Thymus (tissue), 11 donors: ENCODE results near the gene SLC35F3. TPM values are rescaled to one million over a fixed set of nuclear protein-coding genes. Genes with fewer than 3 reads are reported as not detected.
"Not testable (repeated sequence)": the region's sequence is repeated elsewhere in the genome, so short reads cannot be mapped to it uniquely, and the experiment has no call there.

Source experiments
- DNase-seq, 9 donors: peaks; one replicate each; pipeline ENCODE4 v3.0.0-alpha.2; 2013; ENCODE audit warnings: low spot score in 9 of 9, low read depth in 6 of 9, missing footprints in 1 of 9
- H3K27ac ChIP-seq, 2 donors: one replicate each; pipeline ENCODE4 v1.5.1; 2013; ENCODE audit warnings: control low read depth in 1 of 2, low read depth in 1 of 2, low read length in 1 of 2, mild to moderate bottlenecking in 1 of 2, moderate library complexity in 1 of 2
- H3K27me3 ChIP-seq, 2 donors: one replicate each; pipeline ENCODE4 v1.5.1; 2013; ENCODE audit warnings: low read length in 1 of 2; ENCODE audit not compliant: control insufficient read depth in 2 of 2, insufficient read depth in 1 of 2
- H3K36me3 ChIP-seq, 2 donors: one replicate each; pipeline ENCODE4 v1.5.1; 2013; ENCODE audit warnings: low read length in 1 of 2, mild to moderate bottlenecking in 1 of 2, moderate library complexity in 1 of 2; ENCODE audit not compliant: control insufficient read depth in 2 of 2, insufficient read depth in 2 of 2
- H3K4me1 ChIP-seq, 2 donors: one replicate each; pipeline ENCODE4 v1.5.1; 2013; ENCODE audit warnings: low read length in 2 of 2; ENCODE audit not compliant: control insufficient read depth in 2 of 2, insufficient read depth in 2 of 2
- H3K4me3 ChIP-seq, 2 donors: one replicate each; pipeline ENCODE4 v1.5.1; 2013; ENCODE audit warnings: low read length in 2 of 2, control low read depth in 1 of 2, mild to moderate bottlenecking in 1 of 2
- H3K9me3 ChIP-seq, 2 donors: one replicate each; pipeline ENCODE4 v1.5.1; 2013; ENCODE audit warnings: low read length in 1 of 2, mild to moderate bottlenecking in 1 of 2; ENCODE audit not compliant: control insufficient read depth in 2 of 2, insufficient read depth in 1 of 2
- WGBS: extraction: QIAGEN DNeasy Blood & Tissue Kit; methylation state at CpG from one replicate; pipeline ENCODE4 v1.1.7; 2013; 5-methylcytosine and 5-hydroxymethylcytosine counted together
- polyA plus RNA-seq: library from polyadenylated mRNA; stranded (reverse); fragments of 200-250 nt; gene quantifications from one replicate; pipeline ENCODE4 v1.2.3, GENCODE V29; 2013
- total RNA-seq: library from RNA; stranded (reverse); fragments of 120-200 nt; gene quantifications from one replicate; pipeline ENCODE4 v1.2.4, GENCODE V29; 2013
- donor health status: healthy.

The SLC35F3 gene
- total and polyA plus RNA-seq, 2 donors, result 1.9 to 3.2 TPM

- WGBS, result 94% methylated on average over 2 of the region's 2 CpGs
- H3K36me3 ChIP-seq, result no peaks in the 10 kb centered on the region
- no peak overlapping the region for H3K27ac ChIP-seq
- H3K4me3 ChIP-seq, result no peak overlapping the region
- no peaks in the 10 kb centered on the region for H3K27me3 ChIP-seq
- no peaks in the 10 kb centered on the region for H3K4me1 ChIP-seq
- DNase-seq, result no peak
- no peaks in the 10 kb centered on the region for H3K9me3 ChIP-seq
These were observed 236.5 kb downstream of the SLC35F3 start for GRCh38 chr1:234141006-234141405.

GRCh38 chr1:234143681-234144080, 239.2 kb downstream of the SLC35F3 start:
- no peaks in the 10 kb centered on the region for H3K4me1 ChIP-seq
- H3K36me3 ChIP-seq, result no peaks in the 10 kb centered on the region
- no peak overlapping the region for H3K4me3 ChIP-seq
- H3K9me3 ChIP-seq, result peaks cover 0 to 3% of the 10 kb centered on the region in 2 donors
- no peak overlapping the region for H3K27ac ChIP-seq
- no peaks in the 10 kb centered on the region for H3K27me3 ChIP-seq
- no peak for DNase-seq
- 97% methylated on average over 2 of the region's 2 CpGs for WGBS

- no peak for DNase-seq
- 74% methylated on average over 4 of the region's 4 CpGs for WGBS
- Histone ChIP-seq H3K4me1 (no peaks in the 10 kb centered on the region), H3K9me3 (peaks cover 0 to 3% of the 10 kb centered on the region in 2 donors), H3K36me3 (no peaks in the 10 kb centered on the region), H3K27ac (no peak overlapping the region), H3K27me3 (no peaks in the 10 kb centered on the region), H3K4me3 (no peak overlapping the region)
These were observed 240.4 kb downstream of the SLC35F3 start for GRCh38 chr1:234144901-234145300.

GRCh38 chr1:234148350-234148749, 243.9 kb downstream of the SLC35F3 start:
- Histone ChIP-seq H3K4me3 (no peak overlapping the region), H3K27me3 (no peaks in the 10 kb centered on the region), H3K36me3 (no peaks in the 10 kb centered on the region), H3K9me3 (peaks cover 0 to 3% of the 10 kb centered on the region in 2 donors), H3K27ac (no peak overlapping the region), H3K4me1 (no peaks in the 10 kb centered on the region)
- 91% methylated on average over 3 of the region's 3 CpGs for WGBS
- no peak for DNase-seq

- no peaks in the 10 kb centered on the region for H3K4me1 ChIP-seq
- H3K9me3 ChIP-seq, result peaks cover 0 to 3% of the 10 kb centered on the region in 2 donors
- no peaks in the 10 kb centered on the region for H3K36me3 ChIP-seq
- no peak for DNase-seq
- H3K27ac ChIP-seq, result no peak overlapping the region
- no peaks in the 10 kb centered on the region for H3K27me3 ChIP-seq
- no peak overlapping the region for H3K4me3 ChIP-seq
- WGBS, result 91% methylated on average over 1 of the region's 1 CpG
These were observed 244.3 kb downstream of the SLC35F3 start for GRCh38 chr1:234148816-234149215.

- no peaks in the 10 kb centered on the region for H3K36me3 ChIP-seq
- DNase-seq, result no peak
- H3K4me1 ChIP-seq, result no peaks in the 10 kb centered on the region
- H3K27ac ChIP-seq, result no peak overlapping the region
- peaks cover 0 to 3% of the 10 kb centered on the region in 2 donors for H3K9me3 ChIP-seq
- no peaks in the 10 kb centered on the region for H3K27me3 ChIP-seq
- no peak overlapping the region for H3K4me3 ChIP-seq
- WGBS, result over 99% methylated on average over 3 of the region's 3 CpGs
These were observed 244.7 kb downstream of the SLC35F3 start for GRCh38 chr1:234149217-234149616.

GRCh38 chr1:234150892-234151291, 246.4 kb downstream of the SLC35F3 start:
- no peak for DNase-seq
- WGBS, result 99% methylated on average over 2 of the region's 2 CpGs
- Histone ChIP-seq H3K36me3 (no peaks in the 10 kb centered on the region), H3K4me3 (no peak overlapping the region), H3K27ac (no peak overlapping the region), H3K4me1 (no peaks in the 10 kb centered on the region), H3K27me3 (no peaks in the 10 kb centered on the region), H3K9me3 (peaks cover 0 to 3% of the 10 kb centered on the region in 2 donors)

- not testable (repeated sequence) for H3K27me3 ChIP-seq, DNase-seq, H3K4me1 ChIP-seq, H3K36me3 ChIP-seq, H3K4me3 ChIP-seq, H3K27ac ChIP-seq, H3K9me3 ChIP-seq
- WGBS, result 99% methylated on average over 4 of the region's 4 CpGs
These were observed 247.9 kb downstream of the SLC35F3 start for GRCh38 chr1:234152344-234152743.

- H3K27ac ChIP-seq, result no peak overlapping the region
- H3K9me3 ChIP-seq, result no peaks in the 10 kb centered on the region
- no peaks in the 10 kb centered on the region for H3K36me3 ChIP-seq
- peak; percentile 18 to 79 (median 45) for DNase-seq
- no peaks in the 10 kb centered on the region for H3K27me3 ChIP-seq
- 57% methylated on average over 7 of the region's 7 CpGs for WGBS
- H3K4me3 ChIP-seq, result no peak overlapping the region
- no peaks in the 10 kb centered on the region for H3K4me1 ChIP-seq
These were observed 250.1 kb downstream of the SLC35F3 start for GRCh38 chr1:234154320-234155251.
